Peyer's patch (tissue), 4 donors: ENCODE results near the gene PTGER3. TPM values are rescaled to one million over a fixed set of nuclear protein-coding genes. Genes with fewer than 3 reads are reported as not detected.
"Not testable (repeated sequence)": the region's sequence is repeated elsewhere in the genome, so short reads cannot be mapped to it uniquely, and the experiment has no call there.

Source experiments
- DNase-seq, 3 donors: peaks; one replicate each; pipeline ENCODE4 v3.0.0-alpha.2; 2017 to 2019
- H3K27ac ChIP-seq, 4 donors: fragments of 200-600 bp; sonication (generic); one replicate each; pipeline ENCODE4 v1.5.1; 2016 to 2019
- H3K27me3 ChIP-seq, 2 donors: fragments of 200-600 bp; sonication (generic); one replicate each; pipeline ENCODE4 v1.5.1; 2019
- H3K36me3 ChIP-seq, 3 donors: fragments of 200-600 bp; sonication (generic); one replicate each; pipeline ENCODE4 v1.5.1; 2016 to 2019
- H3K4me1 ChIP-seq, 4 donors: fragments of 200-600 bp; sonication (generic); one replicate each; pipeline ENCODE4 v1.5.1; 2016 to 2019
- H3K4me3 ChIP-seq, 4 donors: fragments of 200-600 bp; sonication (generic); 1 replicate in 3 of 4; 2 replicates in 1 of 4; pipeline ENCODE4 v1.5.1; 2016 to 2019; ENCODE audit warnings: mild to moderate bottlenecking in 1 of 4
- H3K9me3 ChIP-seq, 4 donors: fragments of 200-600 bp; sonication (generic); one replicate each; pipeline ENCODE4 v1.5.1; 2016 to 2019; ENCODE audit warnings: mild to moderate bottlenecking in 1 of 4
- CTCF ChIP-seq, 6 experiments: fragments of 450-650 bp in 4 of 6; fragments of 200-600 bp in 2 of 6; sonication (generic) in 1 of 6; IDR thresholded peaks; one replicate each; pipeline ENCODE4 v1.5.1; 2017 to 2019; ENCODE audit warnings: antibody characterized with exemption in 6 of 6, mild to moderate bottlenecking in 3 of 6, moderate library complexity in 1 of 6
- POLR2A ChIP-seq, 2 donors: fragments of 450-650 bp; IDR thresholded peaks; one replicate each; pipeline ENCODE4 v1.5.1; 2017; ENCODE audit warnings: antibody characterized with exemption in 2 of 2, mild to moderate bottlenecking in 2 of 2, moderate library complexity in 2 of 2
- total RNA-seq, 4 donors: library from RNA; depleted of rRNA; stranded (reverse); fragments of >200 nt; gene quantifications; one replicate each; pipeline ENCODE4 v1.1.0, GENCODE V29; 2016

Gene PTGER3
- total RNA-seq, 4 donors from 2014 or later, result 1.4 to 9.1 (median 2.5) TPM

DNA sequence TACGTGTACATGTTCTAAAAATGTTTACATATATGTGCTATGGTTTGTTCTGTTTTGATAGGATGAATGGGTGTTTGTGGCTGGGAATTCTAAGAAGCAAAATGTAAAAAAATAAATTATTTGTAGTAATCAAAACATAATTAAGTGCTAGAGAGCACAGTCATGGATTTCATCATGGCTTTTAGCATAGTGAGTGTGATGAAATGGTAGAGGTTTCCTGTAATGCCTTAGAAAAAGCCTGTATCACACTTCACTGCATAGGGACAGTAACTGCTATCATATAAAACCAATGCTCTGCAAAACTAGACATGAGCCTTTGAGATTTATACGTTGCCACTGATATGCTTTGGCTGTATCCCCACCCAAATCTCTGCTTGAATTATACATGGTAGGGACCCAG is 99.8 kb downstream of the PTGER3 start:
- Histone ChIP-seq H3K4me1 (no peaks in the 10 kb centered on the region), H3K27ac (no peak overlapping the region), H3K9me3 (no peaks in the 10 kb centered on the region), H3K4me3 (no peak overlapping the region), H3K27me3 (no peaks in the 10 kb centered on the region), H3K36me3 (no peaks in the 10 kb centered on the region)
- no peak for DNase-seq
- no peak for TF ChIP-seq CTCF (IDR thresholded peaks at IDR 0.05)
- TF ChIP-seq POLR2A (IDR thresholded peaks at IDR 0.05), result no peak

DNA sequence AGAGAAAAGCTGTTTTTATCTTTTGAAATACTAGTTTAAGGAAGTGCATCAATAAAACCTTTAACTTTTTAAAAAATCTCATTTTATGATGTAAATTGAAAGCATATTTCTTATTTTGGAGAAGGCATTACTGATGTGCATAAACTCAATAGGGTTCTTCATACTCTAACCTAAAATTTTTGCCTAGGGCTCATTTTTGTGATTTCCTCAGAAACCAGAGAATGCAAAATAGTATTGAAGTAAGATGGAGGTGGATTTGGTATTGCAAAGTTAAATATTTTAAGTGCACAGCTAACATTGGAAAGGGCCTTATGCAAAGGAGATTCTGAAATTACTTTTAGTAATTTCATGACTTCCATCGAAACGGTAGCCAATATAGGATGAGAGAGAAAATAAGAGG is 101.9 kb downstream of the PTGER3 start:
- no peaks in the 10 kb centered on the region for H3K4me1 ChIP-seq
- H3K27ac ChIP-seq, result no peak overlapping the region
- no peaks in the 10 kb centered on the region for H3K27me3 ChIP-seq
- H3K36me3 ChIP-seq, result no peaks in the 10 kb centered on the region
- TF ChIP-seq CTCF (IDR thresholded peaks at IDR 0.05) (no peak), POLR2A (IDR thresholded peaks at IDR 0.05) (no peak)
- no peak overlapping the region for H3K4me3 ChIP-seq
- no peaks in the 10 kb centered on the region for H3K9me3 ChIP-seq
- DNase-seq, result no peak

DNA sequence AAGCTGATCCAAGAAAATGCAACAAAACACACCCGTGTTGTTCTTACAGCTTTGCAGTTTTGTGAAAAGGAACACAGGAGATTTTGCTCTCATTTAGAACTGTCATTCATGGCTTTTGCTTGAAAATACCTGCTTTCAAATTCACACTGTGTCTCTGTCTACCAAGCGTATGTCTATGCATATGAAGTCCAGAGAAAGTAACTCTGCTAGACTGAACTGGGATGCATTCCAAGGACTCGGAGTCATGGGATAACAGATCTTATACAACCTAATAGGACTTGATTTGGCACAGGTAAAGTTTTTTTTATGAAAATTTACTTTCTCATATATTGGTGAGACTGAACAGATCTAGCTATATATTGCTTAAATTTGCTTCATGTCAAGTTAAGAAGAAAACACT is 102.4 kb downstream of the PTGER3 start:
- Histone ChIP-seq H3K4me3 (no peak overlapping the region), H3K9me3 (no peaks in the 10 kb centered on the region), H3K27ac (no peak overlapping the region), H3K4me1 (no peaks in the 10 kb centered on the region), H3K36me3 (no peaks in the 10 kb centered on the region), H3K27me3 (no peaks in the 10 kb centered on the region)
- DNase-seq, result no peak
- TF ChIP-seq POLR2A (IDR thresholded peaks at IDR 0.05) (no peak), CTCF (IDR thresholded peaks at IDR 0.05) (no peak)

DNA sequence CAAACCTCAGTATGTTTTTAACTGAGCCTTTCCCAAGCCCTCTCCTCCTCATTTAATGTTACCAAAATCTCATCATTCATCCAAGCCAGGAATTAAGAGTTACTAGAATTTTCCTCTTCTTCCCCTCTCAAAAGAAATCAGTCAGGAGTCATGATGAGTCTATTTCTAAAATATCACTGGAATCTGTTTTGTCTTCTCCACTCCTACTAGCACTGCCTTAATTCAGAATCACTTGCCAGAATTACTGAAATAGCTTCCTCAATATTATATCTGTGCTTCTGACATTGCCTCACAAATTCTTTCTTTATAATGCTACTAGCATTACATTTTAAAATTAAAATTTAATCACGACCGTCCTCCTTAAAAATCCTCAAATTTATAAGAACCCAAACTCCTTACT is 106.1 kb downstream of the PTGER3 start:
- H3K27me3 ChIP-seq, result no peaks in the 10 kb centered on the region
- no peak overlapping the region for H3K4me3 ChIP-seq
- no peaks in the 10 kb centered on the region for H3K36me3 ChIP-seq
- no peaks in the 10 kb centered on the region for H3K4me1 ChIP-seq
- no peak overlapping the region for H3K27ac ChIP-seq
- no peak for TF ChIP-seq POLR2A (IDR thresholded peaks at IDR 0.05)
- TF ChIP-seq CTCF (IDR thresholded peaks at IDR 0.05), result no peak
- DNase-seq, result no peak
- H3K9me3 ChIP-seq, result no peaks in the 10 kb centered on the region

DNA sequence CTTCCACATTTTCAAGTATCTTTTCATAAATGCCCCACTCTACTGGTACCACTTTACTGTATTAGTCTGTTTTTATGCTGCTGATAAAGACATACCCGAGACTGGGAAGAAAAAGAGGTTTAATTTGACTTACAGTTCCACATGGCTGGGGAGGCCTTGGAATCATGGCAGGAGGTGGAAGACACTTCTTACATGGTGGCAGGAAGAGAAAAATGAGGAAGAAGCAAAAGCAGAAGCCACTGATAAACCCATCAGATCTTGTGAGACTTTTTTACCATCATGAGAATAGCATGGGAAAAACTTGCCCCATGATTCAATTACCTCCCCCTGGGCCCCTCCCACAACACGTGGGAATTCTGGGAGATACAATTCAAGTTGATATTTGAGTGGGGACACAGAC is 107.2 kb downstream of the PTGER3 start:
- H3K27ac ChIP-seq, DNase-seq, H3K36me3 ChIP-seq, H3K4me3 ChIP-seq, H3K4me1 ChIP-seq, H3K27me3 ChIP-seq, H3K9me3 ChIP-seq: not testable (repeated sequence)

- H3K4me1 ChIP-seq, result no peaks in the 10 kb centered on the region
- TF ChIP-seq POLR2A (IDR thresholded peaks at IDR 0.05) (no peak), CTCF (IDR thresholded peaks at IDR 0.05) (no peak)
- H3K36me3 ChIP-seq, result no peaks in the 10 kb centered on the region
- DNase-seq, result no peak
- H3K9me3 ChIP-seq, result no peaks in the 10 kb centered on the region
- H3K27me3 ChIP-seq, result no peaks in the 10 kb centered on the region
- H3K27ac ChIP-seq, result no peak overlapping the region
- no peak overlapping the region for H3K4me3 ChIP-seq
Measured at GRCh38 chr1:70934194-70934961, 113.2 kb downstream of the PTGER3 start.
